Sigmoid colon (tissue), 3 donors: Measurements from ENCODE around the gene PRIM1.

Experiments
- POLR2A ChIP-seq, 2 donors: fragments of 450-650 bp; IDR thresholded peaks; one replicate each; pipeline ENCODE4 v1.6.1; 2016; ENCODE audit warnings: antibody characterized with exemption in 2 of 2, mild to moderate bottlenecking in 2 of 2, moderate library complexity in 2 of 2
- TF ChIP-seq, protein P1 (sequence below), 4 experiments: fragments of 450-650 bp in 3 of 4; fragments of 200-600 bp in 1 of 4; IDR thresholded peaks; one replicate each; pipeline ENCODE4 v1.5.1; 2016 to 2019; ENCODE audit warnings: antibody characterized with exemption in 4 of 4, mild to moderate bottlenecking in 3 of 4, moderate library complexity in 2 of 4

DNA sequence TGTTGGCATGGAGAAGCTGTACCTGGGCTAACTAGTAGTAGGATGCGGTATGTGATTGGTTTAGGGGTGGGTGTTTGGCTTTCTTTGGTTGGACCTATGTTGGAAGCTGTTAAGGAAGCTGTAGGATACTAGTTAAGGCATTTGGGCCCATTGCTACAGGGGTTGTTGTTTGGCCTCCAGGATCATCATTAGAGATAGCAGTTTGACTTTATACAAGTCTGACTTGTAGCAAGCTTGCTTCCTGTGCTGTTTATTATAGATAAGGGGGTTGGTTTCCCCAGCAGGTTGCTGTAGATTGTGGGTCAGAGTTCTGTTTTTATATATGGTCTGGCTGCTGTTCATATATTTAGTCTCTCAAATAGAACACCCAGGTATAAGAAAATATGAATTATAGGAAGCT is 1.4 kb upstream of the PRIM1 start:
- TF ChIP-seq, protein P1, sequence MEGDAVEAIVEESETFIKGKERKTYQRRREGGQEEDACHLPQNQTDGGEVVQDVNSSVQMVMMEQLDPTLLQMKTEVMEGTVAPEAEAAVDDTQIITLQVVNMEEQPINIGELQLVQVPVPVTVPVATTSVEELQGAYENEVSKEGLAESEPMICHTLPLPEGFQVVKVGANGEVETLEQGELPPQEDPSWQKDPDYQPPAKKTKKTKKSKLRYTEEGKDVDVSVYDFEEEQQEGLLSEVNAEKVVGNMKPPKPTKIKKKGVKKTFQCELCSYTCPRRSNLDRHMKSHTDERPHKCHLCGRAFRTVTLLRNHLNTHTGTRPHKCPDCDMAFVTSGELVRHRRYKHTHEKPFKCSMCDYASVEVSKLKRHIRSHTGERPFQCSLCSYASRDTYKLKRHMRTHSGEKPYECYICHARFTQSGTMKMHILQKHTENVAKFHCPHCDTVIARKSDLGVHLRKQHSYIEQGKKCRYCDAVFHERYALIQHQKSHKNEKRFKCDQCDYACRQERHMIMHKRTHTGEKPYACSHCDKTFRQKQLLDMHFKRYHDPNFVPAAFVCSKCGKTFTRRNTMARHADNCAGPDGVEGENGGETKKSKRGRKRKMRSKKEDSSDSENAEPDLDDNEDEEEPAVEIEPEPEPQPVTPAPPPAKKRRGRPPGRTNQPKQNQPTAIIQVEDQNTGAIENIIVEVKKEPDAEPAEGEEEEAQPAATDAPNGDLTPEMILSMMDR (IDR thresholded peaks at IDR 0.05), result no peak
- no peak for TF ChIP-seq POLR2A (IDR thresholded peaks at IDR 0.05)
